HL-60 (cell line): Measurements from ENCODE around the gene MYOF.

ENCODE experiments used
- CTCF ChIP-seq: IDR thresholded peaks from one replicate; pipeline ENCODE4 v1.5.1; 2011; ENCODE audit warnings: low read length, control low read depth, inconsistent platforms; ENCODE audit not compliant: insufficient read depth
- REST ChIP-seq: IDR thresholded peaks from 2 replicates; pipeline ENCODE4 v1.6.1; 2012; ENCODE audit warnings: low read depth; ENCODE audit not compliant: insufficient replicate concordance

- TF ChIP-seq CTCF (no peak), REST (no peak)
Measured at GRCh38 chr10:93280699-93281366, 201.3 kb downstream of the MYOF start.
